ENCODE results near the gene MAML3.

Gene MAML3

GRCh38 chr4:139756391-139757180, 397.4 kb downstream of the MAML3 start:
- no peak for DNase-seq (ENCODE audit: low read depth in 2 of 2)

GRCh38 chr4:139754938-139755337, 399.0 kb downstream of the MAML3 start:
- no peak for DNase-seq (ENCODE audit: low read depth in 2 of 2)

GRCh38 chr4:139753686-139754085, 400.3 kb downstream of the MAML3 start:
- no peak for DNase-seq (ENCODE audit: low read depth in 2 of 2)

- DNase-seq (ENCODE audit: low read depth in 2 of 2), result no peak
Observed at GRCh38 chr4:139749835-139750498, 404.0 kb downstream of the MAML3 start.

- no peak for DNase-seq (ENCODE audit: low read depth in 2 of 2)
Observed at GRCh38 chr4:139749338-139749737, 404.6 kb downstream of the MAML3 start.

GRCh38 chr4:139746431-139747171, 407.4 kb downstream of the MAML3 start:
- DNase-seq (ENCODE audit: low read depth in 2 of 2), result no peak

- DNase-seq (ENCODE audit: low read depth in 2 of 2), result no peak
Observed at GRCh38 chr4:139745111-139745639, 408.8 kb downstream of the MAML3 start.

- DNase-seq (ENCODE audit: low read depth in 2 of 2), result no peak
Observed at GRCh38 chr4:139744232-139744631, 409.8 kb downstream of the MAML3 start.

GRCh38 chr4:139743027-139743426, 411.0 kb downstream of the MAML3 start:
- DNase-seq (ENCODE audit: low read depth in 2 of 2), result no peak

- DNase-seq (ENCODE audit: low read depth in 2 of 2), result peak; percentile 86 to 87
Observed at GRCh38 chr4:139740531-139741041, 413.4 kb downstream of the MAML3 start.

- DNase-seq (ENCODE audit: low read depth in 2 of 2), result no peak
Observed at GRCh38 chr4:139740121-139740520, 413.9 kb downstream of the MAML3 start.

GRCh38 chr4:139738846-139739613, 415.0 kb downstream of the MAML3 start:
- no peak for DNase-seq (ENCODE audit: low read depth in 2 of 2)

- DNase-seq (ENCODE audit: low read depth in 2 of 2), result no peak
Observed at GRCh38 chr4:139736661-139737060, 417.3 kb downstream of the MAML3 start.

GRCh38 chr4:139736274-139736660, 417.7 kb downstream of the MAML3 start:
- DNase-seq (ENCODE audit: low read depth in 2 of 2), result no peak

- no peak for DNase-seq (ENCODE audit: low read depth in 2 of 2)
Observed at GRCh38 chr4:139735381-139736273, 418.4 kb downstream of the MAML3 start.

- peak; percentile 56 to 66 for DNase-seq (ENCODE audit: low read depth in 2 of 2)
Observed at GRCh38 chr4:139734875-139735380, 419.1 kb downstream of the MAML3 start.

- DNase-seq (ENCODE audit: low read depth in 2 of 2), result peak in 1 of 2 experiments; percentile 21
Observed at GRCh38 chr4:139734201-139734874, 419.6 kb downstream of the MAML3 start.

GRCh38 chr4:139732991-139733570, 420.9 kb downstream of the MAML3 start:
- no peak for DNase-seq (ENCODE audit: low read depth in 2 of 2)

- DNase-seq (ENCODE audit: low read depth in 2 of 2), result no peak
Observed at GRCh38 chr4:139728840-139729239, 425.1 kb downstream of the MAML3 start.

Measured in fibroblast of skin of left biceps (primary cell).